NCI-H2107 (cell line): ENCODE data around the gene SLITRK5.

ENCODE experiments used
- DNase-seq: peaks from one replicate; lab custom pipeline; 2025; lab: John Stamatoyannopoulos, UW

The SLITRK5 gene

GRCh38 chr13:87709947-87710346 is 38.8 kb downstream of the SLITRK5 start:
- no peak for DNase-seq

DNA sequence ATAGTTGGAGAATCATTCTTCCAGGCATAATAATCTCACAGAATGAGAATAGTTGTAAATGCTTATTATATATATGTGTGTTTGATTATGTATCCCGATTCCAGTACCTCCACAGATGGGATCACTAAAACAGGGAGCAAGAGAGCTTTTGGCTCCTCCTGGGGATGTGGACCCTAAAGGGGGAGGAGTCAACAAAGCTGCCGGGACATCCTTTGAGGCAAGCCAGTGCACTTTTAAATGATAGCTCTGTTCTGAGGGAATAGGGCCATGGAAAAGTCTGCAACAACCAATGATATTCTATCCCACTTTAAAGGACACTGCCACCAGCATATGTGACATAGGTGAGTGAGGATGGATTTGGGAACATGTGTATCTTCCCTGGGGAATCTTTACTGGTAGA is 40.8 kb downstream of the SLITRK5 start:
- DNase-seq: no peak
